GM12873 (cell line): ENCODE results near the gene RIC8B.

Experiments
- CTCF ChIP-seq: IDR thresholded peaks from 2 replicates; pipeline ENCODE4 v1.5.1; 2012; ENCODE audit warnings: low read depth, mild to moderate bottlenecking, moderate library complexity, low read length, control low read depth; ENCODE audit not compliant: insufficient read depth; ENCODE audit errors: missing control alignments

RIC8B gene

GRCh38 chr12:106747973-106748436, 26.5 kb upstream of the RIC8B start:
- TF ChIP-seq CTCF = no peak

DNA sequence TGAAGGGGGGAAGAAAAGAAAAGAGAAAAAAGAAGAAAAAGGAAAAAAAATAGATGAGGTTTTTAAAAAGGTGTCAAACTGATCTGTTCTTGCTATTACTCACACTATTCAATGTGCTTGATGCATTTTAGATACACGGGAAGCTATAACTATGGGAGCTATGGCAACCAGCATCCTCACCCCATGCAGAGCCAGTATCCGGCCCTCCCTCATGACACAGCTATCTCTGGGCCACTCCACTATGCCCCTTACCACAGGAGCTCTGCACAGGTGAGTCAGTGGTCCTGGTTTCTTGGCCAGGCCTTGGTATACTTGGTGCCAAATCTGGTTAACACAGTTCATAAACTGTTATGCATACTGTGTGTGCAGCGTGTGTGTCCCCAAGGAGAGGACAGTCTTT, 24.0 kb upstream of the RIC8B start:
- no peak for TF ChIP-seq CTCF

GRCh38 chr12:106753526-106753925, 21.0 kb upstream of the RIC8B start:
- no peak for TF ChIP-seq CTCF

- no peak for TF ChIP-seq CTCF
These were observed 20.2 kb upstream of the RIC8B start for GRCh38 chr12:106754331-106754730.

GRCh38 chr12:106757623-106758348, 16.7 kb upstream of the RIC8B start:
- no peak for TF ChIP-seq CTCF

- TF ChIP-seq CTCF = no peak
These were observed 16.0 kb upstream of the RIC8B start for GRCh38 chr12:106758349-106759110.

GRCh38 chr12:106759526-106760183, 14.8 kb upstream of the RIC8B start:
- no peak for TF ChIP-seq CTCF
